Neural progenitor cell (in vitro differentiated cells): ENCODE results near the gene SPATA24. TPM values are rescaled to one million over a fixed set of nuclear protein-coding genes. Genes with fewer than 3 reads are reported as not detected.
"Not testable (repeated sequence)": the region's sequence is repeated elsewhere in the genome, so short reads cannot be mapped to it uniquely, and the experiment has no call there.

Source experiments
- DNase-seq: peaks from one replicate; pipeline ENCODE4 v3.0.0-alpha.2; 2016; ENCODE audit warnings: low spot score
- H2AFZ ChIP-seq: fragments of 200-600 bp; sonication (generic); replicated peaks from 2 replicates; pipeline ENCODE4 v1.6.1; 2016; ENCODE audit warnings: antibody characterized with exemption
- H3F3A ChIP-seq: fragments of 200-600 bp; sonication (generic); 2 replicates; pipeline ENCODE4 v1.6.1; 2016; ENCODE audit warnings: antibody characterized with exemption, low read depth
- H3K27ac ChIP-seq: fragments of 200-600 bp; sonication (generic); 2 replicates; pipeline ENCODE4 v1.5.1; 2016; ENCODE audit warnings: mild to moderate bottlenecking
- H3K27me3 ChIP-seq: fragments of 200-600 bp; sonication (generic); 2 replicates; pipeline ENCODE4 v1.6.1; 2016; ENCODE audit warnings: mild to moderate bottlenecking, moderate library complexity
- H3K36me3 ChIP-seq: fragments of 200-600 bp; sonication (generic); 2 replicates; pipeline ENCODE4 v1.5.1; 2016
- H3K4me1 ChIP-seq: fragments of 200-600 bp; sonication (generic); 2 replicates; pipeline ENCODE4 v1.6.1; 2016; ENCODE audit warnings: mixed run types
- H3K4me2 ChIP-seq: fragments of 200-600 bp; sonication (generic); 2 replicates; pipeline ENCODE4 v1.6.1; 2016
- H3K4me3 ChIP-seq: fragments of 200-600 bp; sonication (generic); 2 replicates; pipeline ENCODE4 v1.5.1; 2016
- H3K79me2 ChIP-seq: fragments of 200-600 bp; sonication (generic); 2 replicates; pipeline ENCODE4 v1.6.1; 2016; ENCODE audit warnings: low read depth
- H3K9ac ChIP-seq: fragments of 200-600 bp; sonication (generic); 2 replicates; pipeline ENCODE4 v1.6.1; 2016
- H3K9me3 ChIP-seq: fragments of 200-600 bp; sonication (generic); 2 replicates; pipeline ENCODE4 v1.5.1; 2016; ENCODE audit warnings: low read depth
- H4K20me1 ChIP-seq: fragments of 200-600 bp; sonication (generic); 2 replicates; pipeline ENCODE4 v1.6.1; 2016; ENCODE audit warnings: low read depth
- H3K27ac Mint-ChIP-seq: 3 replicates; pipeline ENCODE4 v1.8.0; 2021; ENCODE audit warnings: mixed read lengths
- H3K27me3 Mint-ChIP-seq: 2 replicates; pipeline ENCODE4 v1.8.0; 2022; ENCODE audit warnings: low read depth, mild to moderate bottlenecking, inconsistent platforms, moderate library complexity, mixed read lengths; ENCODE audit not compliant: insufficient read depth
- H3K36me3 Mint-ChIP-seq: 3 replicates; pipeline ENCODE4 v1.8.0; 2021; ENCODE audit warnings: mixed read lengths
- H3K4me1 Mint-ChIP-seq: 3 replicates; pipeline ENCODE4 v1.8.0; 2021; ENCODE audit warnings: mixed read lengths
- H3K4me3 Mint-ChIP-seq: 3 replicates; pipeline ENCODE4 v1.8.0; 2021; ENCODE audit warnings: mild to moderate bottlenecking, moderate library complexity, mixed read lengths
- H3K9me3 Mint-ChIP-seq: 3 replicates; pipeline ENCODE4 v1.8.0; 2020; ENCODE audit warnings: mixed read lengths
- EZH2 ChIP-seq: fragments of 200-600 bp; sonication (generic); IDR thresholded peaks from 2 replicates; pipeline ENCODE4 v1.6.1; 2017; ENCODE audit warnings: antibody characterized with exemption, mild to moderate bottlenecking, moderate library complexity
- EZH2phosphoT487 ChIP-seq: fragments of 200-600 bp; sonication (generic); IDR thresholded peaks from 2 replicates; pipeline ENCODE4 v1.6.1; 2017; ENCODE audit warnings: antibody characterized with exemption
- small RNA-seq: library from RNA; depleted of rRNA; stranded (forward); fragments of <200 nt; gene quantifications from one replicate; pipeline ENCODE3, GENCODE V24; 2015
- total RNA-seq: library from RNA; depleted of rRNA; stranded (reverse); fragments of >200 nt; gene quantifications from 2 replicates; pipeline ENCODE4 v1.2.3, GENCODE V29; 2015; ENCODE audit warnings: low replicate concordance
- TF ChIP-seq, protein P1 (sequence below): fragments of 200-600 bp; sonication (generic); IDR thresholded peaks from 2 replicates; pipeline ENCODE4 v1.5.1; 2017; ENCODE audit warnings: antibody characterized with exemption, mild to moderate bottlenecking

Gene SPATA24
- total RNA-seq, 1 donor from 2014 or later: 15.2 TPM

DNA sequence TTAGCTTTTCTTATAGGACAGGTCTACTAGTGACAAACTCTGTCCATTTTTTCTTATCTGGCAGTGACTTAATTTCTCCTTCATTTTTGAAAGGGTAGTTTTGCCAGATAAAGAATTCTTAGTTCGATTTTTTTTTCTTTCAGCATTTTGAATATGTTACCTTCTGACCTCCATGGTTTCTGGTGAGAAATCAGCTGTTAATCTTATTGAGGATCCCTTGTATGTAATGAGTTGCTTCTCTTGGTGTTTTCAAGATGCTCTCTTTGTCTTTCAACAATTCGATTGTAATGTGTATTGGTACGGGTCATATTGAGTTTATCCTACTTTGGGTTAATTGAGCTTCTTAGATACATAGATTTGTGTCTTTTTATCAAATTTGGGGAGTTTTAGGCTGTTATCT is 49.7 kb downstream of the SPATA24 start:
- Histone ChIP-seq H3K27me3 (no peaks in the 10 kb centered on the region), H3K9ac (no peak overlapping the region), H3K4me2 (no peak overlapping the region), H3K4me1 (no peaks in the 10 kb centered on the region), H2AFZ (no peak overlapping the region), H3K9me3 (no peaks in the 10 kb centered on the region), H3K27ac (no peak overlapping the region), H3K36me3 (peaks cover 9% of the 10 kb centered on the region), H3K79me2 (peaks cover 100% of the 10 kb centered on the region), H4K20me1 (peaks cover 100% of the 10 kb centered on the region), H3K4me3 (no peak overlapping the region), H3F3A (peaks cover 12% of the 10 kb centered on the region)
- Mint-ChIP-seq H3K27me3 (no peaks in the 10 kb centered on the region), H3K4me1 (no peaks in the 10 kb centered on the region), H3K27ac (no peak overlapping the region), H3K9me3 (peaks cover 7% of the 10 kb centered on the region), H3K4me3 (no peak overlapping the region), H3K36me3 (peaks cover 44% of the 10 kb centered on the region)
- no peak for DNase-seq
- TF ChIP-seq, protein P1, sequence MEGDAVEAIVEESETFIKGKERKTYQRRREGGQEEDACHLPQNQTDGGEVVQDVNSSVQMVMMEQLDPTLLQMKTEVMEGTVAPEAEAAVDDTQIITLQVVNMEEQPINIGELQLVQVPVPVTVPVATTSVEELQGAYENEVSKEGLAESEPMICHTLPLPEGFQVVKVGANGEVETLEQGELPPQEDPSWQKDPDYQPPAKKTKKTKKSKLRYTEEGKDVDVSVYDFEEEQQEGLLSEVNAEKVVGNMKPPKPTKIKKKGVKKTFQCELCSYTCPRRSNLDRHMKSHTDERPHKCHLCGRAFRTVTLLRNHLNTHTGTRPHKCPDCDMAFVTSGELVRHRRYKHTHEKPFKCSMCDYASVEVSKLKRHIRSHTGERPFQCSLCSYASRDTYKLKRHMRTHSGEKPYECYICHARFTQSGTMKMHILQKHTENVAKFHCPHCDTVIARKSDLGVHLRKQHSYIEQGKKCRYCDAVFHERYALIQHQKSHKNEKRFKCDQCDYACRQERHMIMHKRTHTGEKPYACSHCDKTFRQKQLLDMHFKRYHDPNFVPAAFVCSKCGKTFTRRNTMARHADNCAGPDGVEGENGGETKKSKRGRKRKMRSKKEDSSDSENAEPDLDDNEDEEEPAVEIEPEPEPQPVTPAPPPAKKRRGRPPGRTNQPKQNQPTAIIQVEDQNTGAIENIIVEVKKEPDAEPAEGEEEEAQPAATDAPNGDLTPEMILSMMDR: no peak
- TF ChIP-seq EZH2 (no peak), EZH2phosphoT487 (no peak)

DNA sequence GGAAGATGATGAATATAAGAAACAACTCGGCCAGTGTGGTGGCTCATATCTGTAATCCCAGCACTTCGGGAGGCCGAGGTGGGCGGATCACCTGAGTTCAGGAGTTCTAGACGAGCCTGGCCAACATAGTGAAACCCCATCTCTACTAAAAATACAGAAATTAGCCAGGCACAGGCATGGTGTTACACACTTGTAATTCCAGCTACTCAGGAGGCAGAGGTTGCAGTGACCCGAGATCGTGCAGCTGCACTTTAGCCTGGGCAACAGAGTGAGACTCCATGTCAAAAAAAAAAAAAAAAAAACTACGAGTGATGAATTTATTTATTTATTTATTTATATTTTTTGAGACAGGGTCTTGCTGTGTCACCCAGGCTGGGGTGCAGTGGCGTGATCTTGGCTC is 56.0 kb downstream of the SPATA24 start:
- not testable (repeated sequence) for H3K27ac ChIP-seq, H3K9me3 Mint-ChIP-seq, H3K27me3 ChIP-seq, H3K27ac Mint-ChIP-seq, H3K36me3 ChIP-seq, H2AFZ ChIP-seq, H3K9me3 ChIP-seq, H3K4me3 Mint-ChIP-seq, H3K9ac ChIP-seq, H3K4me2 ChIP-seq, H3K27me3 Mint-ChIP-seq, DNase-seq, H3K4me3 ChIP-seq
- Histone ChIP-seq H3K79me2 (peaks cover 100% of the 10 kb centered on the region), H3F3A (peaks cover 11% of the 10 kb centered on the region), H3K4me1 (peaks cover 12% of the 10 kb centered on the region), H4K20me1 (peaks cover 100% of the 10 kb centered on the region)
- peaks cover 39% of the 10 kb centered on the region for H3K36me3 Mint-ChIP-seq
- peaks cover 13% of the 10 kb centered on the region for H3K4me1 Mint-ChIP-seq

Small RNA genes within 50 kb of the gene (small RNA-seq; reads per million reads assigned to genes)
- not detected for gene RNU5B-4P

Other genes with a start within 250 kb of the SPATA24 start
- gene SIL1, start 205.7 kb downstream of the SPATA24 start, total RNA-seq: 5.5 and 9.7 TPM in 2 replicates
- gene MATR3, start 110.3 kb downstream of the SPATA24 start, total RNA-seq: 680 and 1,185 TPM in 2 replicates
- gene PAIP2, start 62.2 kb downstream of the SPATA24 start, total RNA-seq: 115 and 201 TPM in 2 replicates
- gene SLC23A1, start 20.8 kb downstream of the SPATA24 start, total RNA-seq: not detected in 2 replicates
- gene MZB1, start 14.2 kb downstream of the SPATA24 start, total RNA-seq: 0.53 TPM in 1 of 2 replicates, not detected in the other
- 0.67 and 2.6 TPM in 2 replicates for gene PROB1, start 9.0 kb downstream of the SPATA24 start, total RNA-seq
- 13.7 and 21.7 TPM in 2 replicates for gene DNAJC18, start 35.4 kb upstream of the SPATA24 start, total RNA-seq
- gene ECSCR, start 58.7 kb upstream of the SPATA24 start, total RNA-seq: not detected in 2 replicates
- gene SMIM33, start 66.9 kb upstream of the SPATA24 start, total RNA-seq: not detected in 2 replicates
- 0.07 and 0.19 TPM in 2 replicates for gene STING1, start 78.7 kb upstream of the SPATA24 start, total RNA-seq
- gene UBE2D2, start 157.2 kb upstream of the SPATA24 start, total RNA-seq: 131 and 141 TPM in 2 replicates
- gene CXXC5, start 244.3 kb upstream of the SPATA24 start, total RNA-seq: 17.2 and 25.6 TPM in 2 replicates